H1 (cell line): ENCODE data around the gene RABL2B. TPM values are rescaled to one million over a fixed set of nuclear protein-coding genes. Genes with fewer than 3 reads are reported as not detected.
A peak's percentile ranks its signal among the peaks of the same experiment; 100 is the strongest.
"Not testable (repeated sequence)": the region's sequence is repeated elsewhere in the genome, so short reads cannot be mapped to it uniquely, and the experiment has no call there.

ENCODE experiments used
- CTCF ChIA-PET: fragments of 300-600 bp; sonication (Branson Sonifier 250); formaldehyde crosslinking; loops from one replicate; lab custom pipeline; 2021; ENCODE audit not compliant: partially characterized antibody; lab: Charles Lee
- POLR2A ChIA-PET: fragments of 300-600 bp; sonication (Branson Sonifier 250); formaldehyde crosslinking; loops from one replicate; lab custom pipeline; 2021; ENCODE audit warnings: inconsistent platforms; ENCODE audit not compliant: partially characterized antibody; lab: Charles Lee
- DNase-seq, 2 experiments: peaks; one replicate each; pipeline versions ENCODE4 v3.0.0 to v3.0.0-alpha.2; 2010 to 2022; ENCODE audit warnings: low spot score in 2 of 2, low read depth in 1 of 2, mixed read lengths in 1 of 2
- FAIRE-seq: peaks from 2 replicates; lab custom pipeline; 2011; peaks lifted over from hg19 to GRCh38; lab: Jason Lieb, UNC
- H2AFZ ChIP-seq: 2 replicates; pipeline ENCODE4 v1.8.1; 2012; ENCODE audit warnings: low read length, inconsistent platforms
- H2AK5ac ChIP-seq: 2 replicates; pipeline ENCODE4 v1.6.1; 2013; ENCODE audit warnings: low read depth, low read length
- H2BK120ac ChIP-seq: replicated peaks from 2 replicates; pipeline ENCODE3; 2013; ENCODE audit warnings: low read depth, low read length, inconsistent platforms
- H2BK12ac ChIP-seq: 2 replicates; pipeline ENCODE4 v1.6.1; 2013; ENCODE audit warnings: low read depth, low read length
- H2BK15ac ChIP-seq: 2 replicates; pipeline ENCODE4 v1.6.1; 2013; ENCODE audit warnings: low read length
- H2BK20ac ChIP-seq: 2 replicates; pipeline ENCODE4 v1.6.1; 2013; ENCODE audit warnings: low read length
- H2BK5ac ChIP-seq: 2 replicates; pipeline ENCODE4 v1.6.1; 2013; ENCODE audit warnings: low read depth, low read length
- H3K14ac ChIP-seq: 2 replicates; pipeline ENCODE4 v1.6.1; 2013; ENCODE audit warnings: inconsistent platforms; ENCODE audit not compliant: insufficient read length
- H3K18ac ChIP-seq: 2 replicates; pipeline ENCODE4 v1.6.1; 2013; ENCODE audit warnings: low read length; ENCODE audit errors: extremely low read depth
- H3K23ac ChIP-seq: 2 replicates; pipeline ENCODE4 v1.6.1; 2013; ENCODE audit warnings: inconsistent platforms; ENCODE audit not compliant: insufficient read length
- H3K23me2 ChIP-seq: 2 replicates; pipeline ENCODE4 v1.6.1; 2013; ENCODE audit warnings: low read depth, low read length
- H3K27ac ChIP-seq: 2 replicates; pipeline ENCODE4 v1.6.1; 2011; ENCODE audit warnings: low read depth, low read length, inconsistent platforms
- H3K27me3 ChIP-seq, 4 experiments: replicated peaks in 1 of 4; 1 replicate in 1 of 4; 2 replicates in 3 of 4; pipeline versions ENCODE4 v1.6.1 to v1.8.1; 2011 to 2013; ENCODE audit warnings: low read length in 3 of 4, mild to moderate bottlenecking in 3 of 4, inconsistent platforms in 2 of 4, mixed read lengths in 2 of 4, moderate library complexity in 1 of 4; ENCODE audit not compliant: control insufficient read depth in 3 of 4, insufficient read depth in 3 of 4; ENCODE audit errors: extremely low read depth in 1 of 4
- H3K36me3 ChIP-seq, 4 experiments: 2 replicates each; pipeline versions ENCODE4 v1.6.1 to v1.8.1; 2011 to 2013; ENCODE audit warnings: mild to moderate bottlenecking in 4 of 4, low read length in 3 of 4, moderate library complexity in 2 of 4, control low read depth in 1 of 4, inconsistent platforms in 1 of 4; ENCODE audit not compliant: insufficient read depth in 4 of 4, control insufficient read depth in 2 of 4
- H3K4ac ChIP-seq: replicated peaks from 2 replicates; pipeline ENCODE3; 2013; ENCODE audit warnings: low read length, low read depth, mixed read lengths, inconsistent platforms; ENCODE audit not compliant: insufficient read length
- H3K4me1 ChIP-seq, 4 experiments: replicated peaks in 1 of 4; 1 replicate in 1 of 4; 2 replicates in 3 of 4; pipeline versions ENCODE4 v1.6.1 to v1.8.1; 2011 to 2013; ENCODE audit warnings: low read length in 3 of 4, inconsistent platforms in 2 of 4, mixed read lengths in 1 of 4; ENCODE audit not compliant: insufficient read depth in 4 of 4, control insufficient read depth in 3 of 4
- H3K4me2 ChIP-seq, 2 experiments: 2 replicates each; pipeline versions ENCODE4 v1.6.1 to v1.8.1; 2011 to 2013; ENCODE audit warnings: low read depth in 2 of 2, low read length in 2 of 2, control low read depth in 1 of 2, inconsistent platforms in 1 of 2, mild to moderate bottlenecking in 1 of 2; ENCODE audit not compliant: insufficient read depth in 1 of 2
- H3K4me3 ChIP-seq, 4 experiments: fragments of 200-600, 300-600 bp in 1 of 4; sonication (generic), shearing (Covaris generic), sonication (Bioruptor Twin) in 1 of 4; 2 replicates each; pipeline versions ENCODE4 v1.5.1 to v1.8.1; 2011 to 2016; ENCODE audit warnings: low read length in 4 of 4, low read depth in 3 of 4, control low read depth in 2 of 4, inconsistent platforms in 2 of 4, mild to moderate bottlenecking in 2 of 4, mixed read lengths in 1 of 4, moderate library complexity in 1 of 4; ENCODE audit not compliant: insufficient read depth in 2 of 4; ENCODE audit errors: extremely low read depth in 1 of 4
- H3K56ac ChIP-seq: replicated peaks from 2 replicates; pipeline ENCODE3; 2013; ENCODE audit warnings: low read depth, mild to moderate bottlenecking, mixed read lengths, low read length, inconsistent platforms; ENCODE audit not compliant: insufficient read length
- H3K79me1 ChIP-seq: 2 replicates; pipeline ENCODE4 v1.6.1; 2013; ENCODE audit warnings: low read depth, low read length, control low read depth
- H3K79me2 ChIP-seq, 2 experiments: 2 replicates each; pipeline versions ENCODE4 v1.6.1 to v1.8.1; 2012 to 2013; ENCODE audit warnings: low read length in 2 of 2, mild to moderate bottlenecking in 2 of 2, inconsistent platforms in 1 of 2; ENCODE audit not compliant: insufficient read depth in 2 of 2, control insufficient read depth in 1 of 2
- H3K9ac ChIP-seq, 4 experiments: replicated peaks in 1 of 4; 1 replicate in 1 of 4; 2 replicates in 3 of 4; pipeline versions ENCODE4 v1.6.1 to v1.8.1; 2011 to 2013; ENCODE audit warnings: low read depth in 3 of 4, low read length in 3 of 4, control low read depth in 2 of 4, mild to moderate bottlenecking in 2 of 4, moderate library complexity in 2 of 4, inconsistent platforms in 1 of 4; ENCODE audit errors: extremely low read depth in 1 of 4
- H3K9me3 ChIP-seq, 2 experiments: 2 replicates each; pipeline versions ENCODE4 v1.6.1 to v1.8.1; 2012 to 2013; ENCODE audit warnings: mild to moderate bottlenecking in 2 of 2, moderate library complexity in 2 of 2, control low read depth in 1 of 2, inconsistent platforms in 1 of 2, low read depth in 1 of 2, low read length in 1 of 2, mixed read lengths in 1 of 2; ENCODE audit not compliant: insufficient read depth in 2 of 2
- H4K20me1 ChIP-seq, 2 experiments: replicated peaks in 1 of 2; 2 replicates each; pipeline versions ENCODE3 to v1.8.1; 2011 to 2013; ENCODE audit warnings: inconsistent platforms in 2 of 2, low read length in 2 of 2, mild to moderate bottlenecking in 1 of 2; ENCODE audit not compliant: insufficient read depth in 2 of 2, control insufficient read depth in 1 of 2
- H4K5ac ChIP-seq: 2 replicates; pipeline ENCODE4 v1.6.1; 2013; ENCODE audit warnings: low read length, low read depth, mixed read lengths, inconsistent platforms; ENCODE audit not compliant: insufficient read length
- H4K8ac ChIP-seq: 2 replicates; pipeline ENCODE4 v1.8.0; 2013; ENCODE audit warnings: mild to moderate bottlenecking, moderate library complexity, low read length, inconsistent platforms; ENCODE audit not compliant: insufficient read depth; ENCODE audit errors: extremely low read depth
- H4K91ac ChIP-seq: replicated peaks from 2 replicates; pipeline ENCODE3; 2013; ENCODE audit warnings: low read length, mixed read lengths, inconsistent platforms; ENCODE audit not compliant: insufficient read length
- WGBS, 2 experiments: shearing (Covaris generic) in 1 of 2; methylation state at CpG; one replicate each; pipeline versions ENCODE4 v1.1.6 to v1.1.7; 2013 to 2015; ENCODE audit warnings: low lambda C conversion rate in 2 of 2, mixed read lengths in 2 of 2, inconsistent platforms in 1 of 2, low coverage in 1 of 2, missing lambda C conversion rate in 1 of 2; ENCODE audit not compliant: insufficient replicate concordance in 2 of 2, insufficient coverage in 1 of 2, insufficient read length in 1 of 2; ENCODE audit errors: extremely low coverage in 1 of 2, missing lambda C conversion rate in 1 of 2; 5-methylcytosine and 5-hydroxymethylcytosine counted together
- polyA plus RNA-seq, 7 experiments: library from polyadenylated mRNA; depleted of rRNA in 3 of 7; stranded (reverse) in 5 of 7; unstranded in 2 of 7; fragments of >200 nt in 5 of 7; fragments of 200-250 nt in 2 of 7; gene quantifications; 1 replicate in 5 of 7; 2 replicates in 1 of 7; 4 replicates in 1 of 7; pipeline versions ENCODE4 v1.2.1 to v1.2.3, GENCODE V29; 2011 to 2013; ENCODE audit warnings: missing spikeins in 2 of 7, mixed read lengths in 2 of 7
- total RNA-seq: library from RNA; stranded (reverse); fragmentation: NEBNext Ultra II Directional; extraction: Animal tissue kit (Norgen Biotek cat#: 25700); gene quantifications from 2 replicates; pipeline ENCODE4 v1.2.1, GENCODE V29; 2021
- TF ChIP-seq, protein P1 (sequence below), 3 experiments: IDR thresholded peaks; 1 replicate in 2 of 3; 2 replicates in 1 of 3; pipeline versions ENCODE4 v1.5.1 to v1.6.1; 2011; ENCODE audit warnings: low read length in 3 of 3, mild to moderate bottlenecking in 3 of 3, inconsistent platforms in 2 of 3, low read depth in 1 of 3, moderate library complexity in 1 of 3; ENCODE audit not compliant: insufficient read depth in 1 of 3; ENCODE audit errors: control extremely low read depth in 1 of 3

The RABL2B gene
- total and polyA plus RNA-seq, 2 of the 8 experiments (the other 6 are each of a cell fraction or from before 2014, with no cell fraction given) = 16.2 to 26.5 TPM

DNA sequence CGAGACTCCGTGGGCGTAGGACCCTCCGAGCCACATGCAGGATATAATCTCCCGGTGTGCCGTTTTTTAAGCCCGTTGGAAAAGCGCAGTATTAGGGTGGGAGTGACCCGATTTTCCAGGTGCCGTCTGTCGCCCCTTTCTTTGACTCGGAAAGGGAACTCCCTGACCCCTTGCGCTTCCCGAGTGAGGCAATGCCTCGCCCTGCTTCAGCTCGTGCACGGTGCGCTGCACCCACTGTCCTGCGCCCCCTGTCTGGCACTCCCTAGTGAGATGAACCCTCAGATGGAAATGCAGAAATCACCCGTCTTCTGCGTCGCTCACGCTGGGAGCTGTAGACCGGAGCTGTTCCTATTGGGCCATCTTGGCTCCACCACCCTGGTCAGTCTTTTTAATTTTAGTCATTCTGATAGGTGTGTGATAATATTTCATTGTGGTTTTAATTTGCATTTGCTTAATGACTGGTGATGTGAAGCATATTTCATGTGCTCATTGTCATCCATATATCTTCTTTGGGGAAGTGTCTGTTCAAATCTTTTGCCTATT lies 26.4 kb downstream of the RABL2B start:
- not testable (repeated sequence) for H3K79me2 ChIP-seq, H3K9me3 ChIP-seq, H4K8ac ChIP-seq, FAIRE-seq, H3K79me1 ChIP-seq, H2BK20ac ChIP-seq, H3K27ac ChIP-seq
- 5% methylated on average over 24 of the region's 24 CpGs; no CpG with 5 or more reads in 1 of the 2 experiments for WGBS, 2 experiments
- POLR2A ChIA-PET = interaction anchor here (0.6 kb wide), 1 partner anchor 1766 kb away, joined by 3 read pairs; no protein-coding TSS in a partner anchor
- H3K4me3 ChIP-seq = peak overlapping the region; percentile 21 to 58 (median 36); a peak in 7 of 8 replicates
- TF ChIP-seq, protein P1, sequence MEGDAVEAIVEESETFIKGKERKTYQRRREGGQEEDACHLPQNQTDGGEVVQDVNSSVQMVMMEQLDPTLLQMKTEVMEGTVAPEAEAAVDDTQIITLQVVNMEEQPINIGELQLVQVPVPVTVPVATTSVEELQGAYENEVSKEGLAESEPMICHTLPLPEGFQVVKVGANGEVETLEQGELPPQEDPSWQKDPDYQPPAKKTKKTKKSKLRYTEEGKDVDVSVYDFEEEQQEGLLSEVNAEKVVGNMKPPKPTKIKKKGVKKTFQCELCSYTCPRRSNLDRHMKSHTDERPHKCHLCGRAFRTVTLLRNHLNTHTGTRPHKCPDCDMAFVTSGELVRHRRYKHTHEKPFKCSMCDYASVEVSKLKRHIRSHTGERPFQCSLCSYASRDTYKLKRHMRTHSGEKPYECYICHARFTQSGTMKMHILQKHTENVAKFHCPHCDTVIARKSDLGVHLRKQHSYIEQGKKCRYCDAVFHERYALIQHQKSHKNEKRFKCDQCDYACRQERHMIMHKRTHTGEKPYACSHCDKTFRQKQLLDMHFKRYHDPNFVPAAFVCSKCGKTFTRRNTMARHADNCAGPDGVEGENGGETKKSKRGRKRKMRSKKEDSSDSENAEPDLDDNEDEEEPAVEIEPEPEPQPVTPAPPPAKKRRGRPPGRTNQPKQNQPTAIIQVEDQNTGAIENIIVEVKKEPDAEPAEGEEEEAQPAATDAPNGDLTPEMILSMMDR (IDR thresholded peaks at IDR 0.05; ENCODE audit: control extremely low read depth in 1 of 3, insufficient read depth in 1 of 3, low read depth in 1 of 3, low read length in 3 of 3) = peak in 1 of 3 experiments; percentile 10; a peak in 1 of 4 replicates
- TF ChIP-seq, all 59 proteins: peak for 1; not testable (repeated sequence) for 58
- not testable (repeated sequence) for H4K91ac ChIP-seq, H3K23ac ChIP-seq, H2BK120ac ChIP-seq, H3K4me1 ChIP-seq, H2BK5ac ChIP-seq, H3K14ac ChIP-seq, H3K23me2 ChIP-seq, H3K4ac ChIP-seq, H3K36me3 ChIP-seq, H2BK12ac ChIP-seq, H2AK5ac ChIP-seq, H4K20me1 ChIP-seq, H2BK15ac ChIP-seq, H4K5ac ChIP-seq, H3K56ac ChIP-seq
- CTCF ChIA-PET = interaction anchor here (1.2 kb wide), 1 partner anchor 31 kb away, joined by 4 read pairs; no protein-coding TSS in a partner anchor
- peak in 1 of 2 experiments; percentile 74 for DNase-seq
- Histone ChIP-seq H3K18ac (peak overlapping the region; percentile 75), H3K9ac (0 out of 7 replicates have a peak overlapping the region, but pooled peaks of 1 of the 4 experiments have one; percentile 37), H2AFZ (0 out of 2 replicates have a peak overlapping the region, but pooled peaks have one; percentile 66), H3K4me2 (peak overlapping the region; percentile 55 to 65), H3K27me3 (peaks cover 11 to 31% (median 25%) of the 10 kb centered on the region in 4 experiments)
